Measurements from ENCODE around the gene IL21R. TPM values are rescaled to one million over a fixed set of nuclear protein-coding genes. Genes with fewer than 3 reads are reported as not detected.

IL21R gene
- total RNA-seq, 1 donor from 2014 or later: 167 TPM

DNA sequence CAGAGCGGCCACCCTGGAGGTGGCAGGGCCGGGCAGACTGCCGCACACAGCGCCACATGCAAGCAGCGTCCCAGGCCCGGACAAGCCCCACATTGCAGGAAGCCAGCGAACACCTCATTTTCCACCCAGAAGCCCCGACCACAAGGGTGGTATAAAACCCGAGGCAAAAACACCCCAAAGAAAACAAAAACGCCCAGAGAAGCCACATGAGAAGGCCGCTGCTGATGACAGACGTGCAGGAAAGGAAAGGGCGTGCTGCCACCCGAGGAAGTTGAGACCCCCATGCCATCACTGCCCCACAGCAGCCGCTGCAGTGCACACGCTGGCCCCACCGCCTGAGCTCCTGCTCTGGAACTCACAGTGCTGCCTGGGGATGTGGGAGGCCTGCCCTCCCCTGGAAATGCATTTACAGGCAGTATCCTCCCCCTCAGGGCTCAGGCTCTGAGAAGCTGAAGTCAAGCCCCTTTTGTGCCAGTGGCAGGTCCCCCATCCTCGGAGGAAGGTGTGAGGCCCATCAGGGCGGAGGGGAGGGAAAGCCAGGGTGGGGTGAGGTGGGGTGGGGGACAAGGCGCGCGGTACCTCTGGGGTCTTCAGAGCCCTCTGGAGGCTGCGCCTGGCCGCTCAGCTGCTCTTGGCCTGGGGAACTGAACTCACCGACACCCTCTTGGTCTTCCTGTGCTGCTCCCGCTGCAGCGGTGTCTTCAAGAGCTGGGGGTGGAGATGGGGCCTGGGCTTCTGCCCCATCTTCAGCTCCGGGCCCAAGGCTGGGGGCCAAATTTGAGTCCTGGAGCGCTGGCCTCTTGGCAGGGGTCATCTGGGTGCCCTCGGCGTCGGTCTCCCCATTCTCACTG, 62.0 kb downstream of the IL21R start:
- Mint-ChIP-seq H3K4me3 (no peak overlapping the region), H3K36me3 (ENCODE audit: low read depth) (peaks cover 82% of the 10 kb centered on the region), H3K9me3 (no peaks in the 10 kb centered on the region), H3K4me1 (no peaks in the 10 kb centered on the region), H3K27me3 (no peaks in the 10 kb centered on the region), H3K27ac (no peak overlapping the region)
- TF ChIP-seq, protein P1, sequence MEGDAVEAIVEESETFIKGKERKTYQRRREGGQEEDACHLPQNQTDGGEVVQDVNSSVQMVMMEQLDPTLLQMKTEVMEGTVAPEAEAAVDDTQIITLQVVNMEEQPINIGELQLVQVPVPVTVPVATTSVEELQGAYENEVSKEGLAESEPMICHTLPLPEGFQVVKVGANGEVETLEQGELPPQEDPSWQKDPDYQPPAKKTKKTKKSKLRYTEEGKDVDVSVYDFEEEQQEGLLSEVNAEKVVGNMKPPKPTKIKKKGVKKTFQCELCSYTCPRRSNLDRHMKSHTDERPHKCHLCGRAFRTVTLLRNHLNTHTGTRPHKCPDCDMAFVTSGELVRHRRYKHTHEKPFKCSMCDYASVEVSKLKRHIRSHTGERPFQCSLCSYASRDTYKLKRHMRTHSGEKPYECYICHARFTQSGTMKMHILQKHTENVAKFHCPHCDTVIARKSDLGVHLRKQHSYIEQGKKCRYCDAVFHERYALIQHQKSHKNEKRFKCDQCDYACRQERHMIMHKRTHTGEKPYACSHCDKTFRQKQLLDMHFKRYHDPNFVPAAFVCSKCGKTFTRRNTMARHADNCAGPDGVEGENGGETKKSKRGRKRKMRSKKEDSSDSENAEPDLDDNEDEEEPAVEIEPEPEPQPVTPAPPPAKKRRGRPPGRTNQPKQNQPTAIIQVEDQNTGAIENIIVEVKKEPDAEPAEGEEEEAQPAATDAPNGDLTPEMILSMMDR (IDR thresholded peaks at IDR 0.05): no peak
- intact Hi-C loops (cut with micrococcal nuclease): no loop called here
- CTCF ChIA-PET: no interaction called here
- ATAC-seq (ENCODE audit: low read depth) (no peak), DNase-seq (no peak)
- POLR2A ChIA-PET: no interaction called here

DNA sequence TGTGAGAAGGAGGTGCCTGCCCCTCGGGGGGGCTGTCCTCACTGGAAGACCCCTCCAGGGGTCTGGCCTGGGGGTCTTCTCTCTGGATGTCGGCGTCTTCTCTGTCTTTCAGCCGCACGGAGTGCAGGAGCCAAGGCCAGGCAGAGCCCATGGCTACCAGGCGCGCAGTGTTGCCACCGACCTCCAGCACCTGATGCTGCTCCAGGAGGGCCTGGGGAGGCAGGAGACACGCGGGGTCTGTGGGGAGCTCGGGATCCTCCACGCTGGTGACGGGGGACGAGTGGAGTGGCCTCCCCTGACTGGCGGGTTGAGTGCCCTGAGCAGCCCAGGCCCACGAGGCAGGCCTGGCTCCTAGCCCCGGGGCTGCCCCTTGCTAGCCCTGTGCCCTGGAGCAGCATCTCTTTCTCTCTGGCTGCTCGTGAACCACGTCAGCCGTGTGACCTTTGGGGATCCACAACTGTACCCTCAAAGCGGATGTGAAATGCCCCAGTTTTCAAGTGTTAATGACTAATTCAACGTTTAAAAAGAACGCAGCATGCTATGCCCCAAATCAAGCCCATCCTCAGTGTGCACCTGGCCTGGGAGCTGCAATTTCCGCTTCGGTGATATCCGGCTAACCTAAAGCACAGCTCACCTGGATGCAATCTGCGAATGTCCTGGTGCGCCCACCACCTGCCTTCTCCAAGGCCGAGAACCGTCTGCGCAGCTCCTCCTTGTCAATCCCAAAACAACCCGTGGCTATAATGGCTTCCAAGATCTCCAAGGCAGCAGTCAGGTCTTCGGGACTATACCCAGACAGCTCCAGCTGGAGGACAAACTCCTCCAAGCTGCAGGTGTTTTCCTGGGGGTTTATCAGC, 62.9 kb downstream of the IL21R start:
- Mint-ChIP-seq H3K4me3 (no peak overlapping the region), H3K36me3 (ENCODE audit: low read depth) (peaks cover 84% of the 10 kb centered on the region)
- POLR2A ChIA-PET: no interaction called here

DNA sequence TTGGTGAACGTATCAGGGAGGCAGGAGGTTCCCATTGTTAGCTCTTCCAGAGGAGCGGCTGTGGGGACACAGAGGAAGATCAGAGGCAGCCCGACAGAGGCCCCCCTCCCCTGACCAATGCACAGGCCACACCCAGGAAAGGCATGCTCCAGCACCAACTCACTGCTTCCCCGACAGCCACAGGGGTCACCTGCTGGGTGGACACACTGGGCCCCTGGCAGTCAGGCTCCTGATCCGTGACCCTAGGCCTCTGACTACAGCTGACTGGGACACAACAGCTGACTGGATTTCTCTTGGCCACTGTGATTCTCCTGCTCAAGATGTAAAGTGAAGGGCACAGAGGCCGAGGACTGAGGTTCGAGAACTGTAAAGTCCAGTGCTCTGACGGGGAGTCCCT, 63.5 kb downstream of the IL21R start:
- Mint-ChIP-seq H3K4me3 (no peak overlapping the region), H3K27ac (no peak overlapping the region), H3K27me3 (no peaks in the 10 kb centered on the region), H3K9me3 (no peaks in the 10 kb centered on the region), H3K36me3 (ENCODE audit: low read depth) (peaks cover 88% of the 10 kb centered on the region), H3K4me1 (no peaks in the 10 kb centered on the region)
- TF ChIP-seq, protein P1 (IDR thresholded peaks at IDR 0.05): no peak
- no peak for DNase-seq
- intact Hi-C loops (cut with micrococcal nuclease): no loop called here
- POLR2A ChIA-PET: no interaction called here
- CTCF ChIA-PET: no interaction called here
- ATAC-seq (ENCODE audit: low read depth): no peak

More for the DNA sequence above, 62.9 kb downstream of the IL21R start:
- no peaks in the 10 kb centered on the region for H3K9me3 Mint-ChIP-seq
- intact Hi-C loops (cut with micrococcal nuclease): no loop called here
- ATAC-seq (ENCODE audit: low read depth): no peak
- no peak overlapping the region for H3K27ac Mint-ChIP-seq
- TF ChIP-seq, protein P1 (IDR thresholded peaks at IDR 0.05): no peak
- no peak for DNase-seq
- H3K4me1 Mint-ChIP-seq: no peaks in the 10 kb centered on the region
- no peaks in the 10 kb centered on the region for H3K27me3 Mint-ChIP-seq
- CTCF ChIA-PET: no interaction called here

DNA sequence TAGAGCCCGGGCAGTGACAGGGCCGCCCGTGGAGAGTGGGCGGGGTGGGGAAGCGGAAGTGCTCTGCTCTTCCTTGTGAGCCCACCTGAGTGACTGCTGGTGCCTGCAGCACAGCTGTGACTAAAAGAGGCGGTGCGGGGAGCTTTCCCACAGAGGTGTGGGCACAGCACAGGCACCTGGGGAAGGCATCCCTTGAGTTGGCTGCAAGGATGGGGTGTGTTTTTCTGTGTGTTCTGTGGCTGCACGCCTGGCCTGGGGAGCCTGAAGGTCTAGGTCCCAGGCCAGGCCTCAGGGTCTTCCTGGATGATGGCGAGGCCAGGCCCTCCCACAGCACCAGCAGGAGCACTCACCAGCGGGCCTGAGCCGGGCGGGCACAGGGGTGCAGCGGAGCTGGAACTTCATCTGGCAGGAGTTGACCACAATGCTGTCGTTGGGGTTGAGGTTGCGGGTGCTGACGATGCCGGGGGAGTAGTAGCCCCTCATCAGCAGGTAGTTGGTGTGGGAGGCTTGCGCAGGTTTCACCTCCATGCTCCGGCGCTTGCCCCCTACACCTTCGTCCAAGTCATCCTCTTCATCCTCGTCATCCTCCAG, 67.1 kb downstream of the IL21R start:
- Mint-ChIP-seq H3K27me3 (no peaks in the 10 kb centered on the region), H3K4me3 (no peak overlapping the region), H3K4me1 (no peaks in the 10 kb centered on the region), H3K27ac (no peak overlapping the region), H3K9me3 (no peaks in the 10 kb centered on the region), H3K36me3 (ENCODE audit: low read depth) (peaks cover 89% of the 10 kb centered on the region)
- TF ChIP-seq, protein P1 (IDR thresholded peaks at IDR 0.05): no peak
- DNase-seq (no peak), ATAC-seq (ENCODE audit: low read depth) (no peak)
- ChIA-PET CTCF (no interaction called here), POLR2A (interaction anchor here (0.5 kb wide), 1 partner anchor 33 kb away, joined by 3 read pairs; no protein-coding TSS in a partner anchor)
- intact Hi-C loops (cut with micrococcal nuclease): no loop called here
